ENCODE data around the gene ATP8A1. TPM values are rescaled to one million over a fixed set of nuclear protein-coding genes. Genes with fewer than 3 reads are reported as not detected.

The ATP8A1 gene
- total RNA-seq, 4 donors from 2014 or later: 21.3 to 34.7 (median 25.9) TPM

DNA sequence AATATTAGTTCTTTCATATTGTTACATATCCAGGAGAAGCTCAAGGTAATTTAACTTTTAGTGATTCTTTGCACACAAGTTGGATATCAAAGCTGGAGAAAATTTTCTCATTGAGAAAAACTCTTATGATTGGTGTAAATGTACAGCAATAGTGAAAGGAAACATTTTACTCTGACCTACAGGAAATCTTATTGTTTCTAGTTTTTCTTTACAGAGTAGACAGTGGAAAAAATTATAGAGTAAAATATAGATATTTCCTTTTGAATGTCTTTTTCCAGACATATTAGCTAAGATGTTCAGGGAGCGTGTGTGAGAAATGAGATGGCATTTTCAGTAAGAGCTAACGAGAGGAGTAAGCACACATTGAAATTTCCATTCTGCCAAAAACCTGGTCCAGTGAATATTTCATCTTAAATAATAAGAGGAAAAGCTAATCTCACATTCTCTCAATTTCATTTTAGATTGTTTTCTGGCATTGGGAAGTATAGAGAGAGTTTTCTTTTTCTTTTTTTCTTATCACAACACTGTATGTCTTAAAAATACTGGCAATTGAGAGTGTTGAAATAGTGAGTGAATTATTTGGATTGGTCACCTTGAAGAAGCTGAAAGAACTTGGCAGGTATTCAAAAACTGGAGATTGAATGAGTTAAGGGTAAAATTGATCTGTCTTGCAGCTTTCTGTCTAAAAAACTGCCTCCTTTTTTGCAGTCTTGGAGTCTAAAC is 15.6 kb upstream of the ATP8A1 start:
- Histone ChIP-seq H3K27ac (no peak overlapping the region), H3K9me3 (no peaks in the 10 kb centered on the region), H3K4me3 (no peak overlapping the region), H3K4me1 (no peaks in the 10 kb centered on the region), H3K27me3 (peaks cover 0 to 6% of the 10 kb centered on the region in 2 donors), H3K36me3 (no peaks in the 10 kb centered on the region)
- DNase-seq: no peak
- intact Hi-C loops (cut with DNase I; ENCODE audit: low total_unique reads): no loop called here
- TF ChIP-seq, protein P1, sequence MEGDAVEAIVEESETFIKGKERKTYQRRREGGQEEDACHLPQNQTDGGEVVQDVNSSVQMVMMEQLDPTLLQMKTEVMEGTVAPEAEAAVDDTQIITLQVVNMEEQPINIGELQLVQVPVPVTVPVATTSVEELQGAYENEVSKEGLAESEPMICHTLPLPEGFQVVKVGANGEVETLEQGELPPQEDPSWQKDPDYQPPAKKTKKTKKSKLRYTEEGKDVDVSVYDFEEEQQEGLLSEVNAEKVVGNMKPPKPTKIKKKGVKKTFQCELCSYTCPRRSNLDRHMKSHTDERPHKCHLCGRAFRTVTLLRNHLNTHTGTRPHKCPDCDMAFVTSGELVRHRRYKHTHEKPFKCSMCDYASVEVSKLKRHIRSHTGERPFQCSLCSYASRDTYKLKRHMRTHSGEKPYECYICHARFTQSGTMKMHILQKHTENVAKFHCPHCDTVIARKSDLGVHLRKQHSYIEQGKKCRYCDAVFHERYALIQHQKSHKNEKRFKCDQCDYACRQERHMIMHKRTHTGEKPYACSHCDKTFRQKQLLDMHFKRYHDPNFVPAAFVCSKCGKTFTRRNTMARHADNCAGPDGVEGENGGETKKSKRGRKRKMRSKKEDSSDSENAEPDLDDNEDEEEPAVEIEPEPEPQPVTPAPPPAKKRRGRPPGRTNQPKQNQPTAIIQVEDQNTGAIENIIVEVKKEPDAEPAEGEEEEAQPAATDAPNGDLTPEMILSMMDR (IDR thresholded peaks at IDR 0.05): no peak
- no peak for TF ChIP-seq POLR2A (IDR thresholded peaks at IDR 0.05)

DNA sequence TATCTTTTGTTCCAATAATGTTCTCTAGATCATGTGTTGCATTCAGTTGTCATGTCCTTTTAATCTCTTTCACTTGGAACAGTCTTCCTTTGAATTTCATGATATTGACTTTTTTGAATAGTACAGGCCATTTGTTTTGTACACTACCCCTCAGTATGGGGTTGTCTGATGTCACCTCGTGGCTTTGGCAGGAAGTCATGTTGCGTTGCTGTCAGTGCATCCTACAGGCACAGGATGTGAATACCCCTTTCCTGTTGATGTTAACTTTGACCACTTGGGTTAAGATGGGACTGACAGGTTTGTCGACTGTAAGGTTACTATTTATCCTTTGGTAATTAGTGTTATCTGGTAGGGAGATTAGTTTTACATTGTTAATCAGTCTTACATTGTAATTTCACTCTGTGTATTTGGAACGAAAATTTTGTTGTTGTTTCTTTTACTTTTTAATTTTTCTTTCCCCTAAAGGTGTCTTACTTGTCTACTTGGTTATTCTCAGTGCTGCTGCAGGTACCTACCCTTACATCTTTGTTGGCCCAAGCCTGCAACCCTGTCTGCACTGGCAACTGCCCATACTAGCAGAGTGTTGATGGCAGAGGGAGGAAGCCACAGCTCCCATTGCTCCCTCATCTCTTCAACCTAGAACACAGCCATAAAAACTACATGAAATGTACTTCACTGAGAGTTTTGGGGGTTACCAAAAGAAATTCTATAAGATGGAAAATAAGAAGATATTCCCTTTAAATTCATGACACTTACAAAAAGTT is 14.7 kb upstream of the ATP8A1 start:
- peaks cover 0 to 6% of the 10 kb centered on the region in 2 donors for H3K27me3 ChIP-seq
- no peaks in the 10 kb centered on the region for H3K9me3 ChIP-seq
- intact Hi-C loops (cut with DNase I; ENCODE audit: low total_unique reads): no loop called here
- H3K36me3 ChIP-seq: no peaks in the 10 kb centered on the region
- H3K27ac ChIP-seq: no peak overlapping the region
- TF ChIP-seq, protein P1 (IDR thresholded peaks at IDR 0.05): no peak
- TF ChIP-seq POLR2A (IDR thresholded peaks at IDR 0.05): no peak
- no peak for DNase-seq
- no peaks in the 10 kb centered on the region for H3K4me1 ChIP-seq
- H3K4me3 ChIP-seq: no peak overlapping the region

DNA sequence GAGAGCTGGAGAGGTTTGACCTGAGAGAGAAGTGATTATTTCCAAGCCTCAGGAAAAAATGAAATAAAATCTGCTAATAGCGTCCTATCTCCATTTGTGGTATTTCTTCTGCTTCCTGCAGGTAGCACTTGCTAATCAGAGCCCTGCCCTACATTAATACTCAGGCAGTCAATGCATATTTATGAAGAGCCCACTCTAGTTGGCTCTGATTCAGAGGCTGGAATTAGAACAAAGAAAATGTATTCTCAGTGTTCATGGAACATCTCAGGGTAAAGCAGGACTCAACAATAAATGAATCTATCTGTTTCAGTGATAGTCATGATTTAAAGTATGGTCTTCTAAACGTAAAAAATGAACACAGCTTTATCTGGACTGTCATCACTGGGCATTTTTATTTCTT is 1.4 kb upstream of the ATP8A1 start:
- DNase-seq: no peak
- Histone ChIP-seq H3K27me3 (no peaks in the 10 kb centered on the region), H3K27ac (peak overlapping the region; percentile 85 to 87), H3K4me1 (no peaks in the 10 kb centered on the region), H3K36me3 (no peaks in the 10 kb centered on the region), H3K4me3 (no peak overlapping the region), H3K9me3 (no peaks in the 10 kb centered on the region)
- intact Hi-C loops (cut with DNase I; ENCODE audit: low total_unique reads): no loop called here
- TF ChIP-seq POLR2A (IDR thresholded peaks at IDR 0.05): no peak
- TF ChIP-seq, protein P1 (IDR thresholded peaks at IDR 0.05): no peak

DNA sequence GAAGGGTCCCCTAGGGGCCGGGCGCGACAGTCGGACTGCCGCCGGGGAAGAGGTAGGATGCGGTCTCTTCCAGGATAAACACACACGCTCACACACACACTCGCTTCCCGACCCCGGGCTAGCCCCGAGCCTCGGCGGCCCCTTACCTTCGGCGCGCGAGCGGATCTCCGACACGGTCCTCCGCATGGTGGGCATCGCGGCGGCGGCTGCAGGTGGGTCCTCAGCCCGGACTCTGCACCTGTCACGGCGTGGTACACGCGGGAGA is 294 bp downstream of the ATP8A1 start:
- no peak for DNase-seq
- no peaks in the 10 kb centered on the region for H3K36me3 ChIP-seq
- no peaks in the 10 kb centered on the region for H3K27me3 ChIP-seq
- H3K9me3 ChIP-seq: no peaks in the 10 kb centered on the region
- peak overlapping the region; percentile 67 to 85 for H3K27ac ChIP-seq
- intact Hi-C loops (cut with DNase I; ENCODE audit: low total_unique reads): no loop called here
- H3K4me3 ChIP-seq: peak overlapping the region; percentile 53 to 93
- H3K4me1 ChIP-seq: no peaks in the 10 kb centered on the region
- no peak for TF ChIP-seq POLR2A (IDR thresholded peaks at IDR 0.05)
- TF ChIP-seq, protein P1 (IDR thresholded peaks at IDR 0.05): no peak

DNA sequence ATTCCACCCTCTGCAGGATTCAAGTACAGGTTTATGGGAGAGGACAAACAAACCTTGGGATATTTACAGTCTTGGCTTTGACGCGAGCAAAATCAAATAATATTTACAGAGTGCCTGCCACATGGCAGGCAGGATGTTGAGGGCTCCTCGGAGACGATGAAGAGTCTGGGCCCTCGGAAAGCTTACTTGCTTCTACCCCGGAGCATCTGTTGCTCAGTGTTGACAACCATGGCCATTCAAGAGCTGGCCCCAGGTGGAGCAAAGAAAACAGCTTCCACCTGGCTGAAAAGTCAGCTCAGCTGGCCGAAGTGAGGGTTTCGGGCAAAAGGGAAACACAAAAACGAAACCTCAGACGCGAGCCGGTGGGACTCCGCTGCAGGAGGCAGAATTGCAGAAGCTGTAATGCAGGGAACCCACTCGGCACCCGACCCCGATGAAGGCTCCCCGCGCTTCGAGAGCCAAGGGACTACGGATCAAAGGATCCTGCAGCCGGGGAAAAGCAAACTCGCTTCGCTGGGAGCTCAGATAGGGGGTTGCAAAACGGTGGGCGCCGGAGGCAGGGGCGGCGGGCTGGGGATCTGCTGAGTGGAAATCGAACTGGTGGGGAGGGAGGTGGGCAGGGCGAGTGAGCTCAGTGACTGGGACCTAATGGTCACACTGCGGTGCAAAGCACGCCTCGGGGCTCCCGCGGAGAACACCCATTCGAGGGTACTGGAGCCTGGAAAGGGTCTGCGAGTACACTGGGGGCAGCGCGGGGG is 805 bp downstream of the ATP8A1 start:
- intact Hi-C loops (cut with DNase I; ENCODE audit: low total_unique reads): no loop called here
- Histone ChIP-seq H3K9me3 (no peaks in the 10 kb centered on the region), H3K27ac (peak overlapping the region; percentile 67 to 85), H3K4me3 (peak overlapping the region; percentile 53 to 93), H3K27me3 (no peaks in the 10 kb centered on the region), H3K36me3 (no peaks in the 10 kb centered on the region), H3K4me1 (no peaks in the 10 kb centered on the region)
- DNase-seq: peak; percentile 19 to 22
- TF ChIP-seq, protein P1 (IDR thresholded peaks at IDR 0.05): no peak
- no peak for TF ChIP-seq POLR2A (IDR thresholded peaks at IDR 0.05)
